Measurements from ENCODE around the gene PSMG4. TPM values are rescaled to one million over a fixed set of nuclear protein-coding genes. Genes with fewer than 3 reads are reported as not detected.

PSMG4 gene
- total and polyA plus RNA-seq, 10 of the 15 experiments (the other 5 are each of a cell fraction or from before 2014, with no cell fraction given) = 7.1 to 62.6 (median 29.8) TPM

DNA sequence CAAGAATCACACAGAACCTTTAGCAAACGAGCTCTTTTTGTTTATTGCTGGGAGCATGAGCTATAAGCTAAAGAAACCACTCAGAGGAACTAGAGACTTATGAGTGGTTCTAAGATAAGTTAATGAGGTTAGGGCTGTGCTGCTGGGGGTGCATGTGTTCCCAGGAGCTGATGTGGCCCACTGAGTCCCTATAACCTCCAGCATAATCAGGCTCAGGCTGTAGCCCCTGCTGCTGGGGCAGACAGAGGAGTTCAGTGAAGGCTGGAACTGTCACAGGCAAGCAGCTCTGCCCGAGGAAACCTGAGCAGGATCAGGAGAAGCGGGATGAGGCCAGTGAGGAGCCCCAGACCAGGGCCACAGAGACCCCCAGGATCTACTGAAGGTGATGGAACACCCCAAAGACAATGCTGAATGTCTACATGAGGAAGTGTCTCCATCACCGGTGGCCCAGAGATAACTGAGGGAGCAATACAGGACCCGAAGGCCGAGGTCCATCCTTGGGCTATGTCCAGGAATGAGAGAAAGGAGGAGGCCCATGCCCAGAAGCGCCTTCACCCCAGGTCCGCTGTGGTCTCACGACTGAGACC, 48.6 kb upstream of the PSMG4 start (continued):
- TF ChIP-seq, protein P1, sequence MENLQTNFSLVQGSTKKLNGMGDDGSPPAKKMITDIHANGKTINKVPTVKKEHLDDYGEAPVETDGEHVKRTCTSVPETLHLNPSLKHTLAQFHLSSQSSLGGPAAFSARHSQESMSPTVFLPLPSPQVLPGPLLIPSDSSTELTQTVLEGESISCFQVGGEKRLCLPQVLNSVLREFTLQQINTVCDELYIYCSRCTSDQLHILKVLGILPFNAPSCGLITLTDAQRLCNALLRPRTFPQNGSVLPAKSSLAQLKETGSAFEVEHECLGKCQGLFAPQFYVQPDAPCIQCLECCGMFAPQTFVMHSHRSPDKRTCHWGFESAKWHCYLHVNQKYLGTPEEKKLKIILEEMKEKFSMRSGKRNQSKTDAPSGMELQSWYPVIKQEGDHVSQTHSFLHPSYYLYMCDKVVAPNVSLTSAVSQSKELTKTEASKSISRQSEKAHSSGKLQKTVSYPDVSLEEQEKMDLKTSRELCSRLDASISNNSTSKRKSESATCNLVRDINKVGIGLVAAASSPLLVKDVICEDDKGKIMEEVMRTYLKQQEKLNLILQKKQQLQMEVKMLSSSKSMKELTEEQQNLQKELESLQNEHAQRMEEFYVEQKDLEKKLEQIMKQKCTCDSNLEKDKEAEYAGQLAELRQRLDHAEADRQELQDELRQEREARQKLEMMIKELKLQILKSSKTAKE (IDR thresholded peaks at IDR 0.05; ENCODE audit: low read depth, poor library complexity, severe bottlenecking) = no peak
- no peak for TF ChIP-seq ZBED1 (IDR thresholded peaks at IDR 0.05; ENCODE audit: borderline replicate concordance)

DNA sequence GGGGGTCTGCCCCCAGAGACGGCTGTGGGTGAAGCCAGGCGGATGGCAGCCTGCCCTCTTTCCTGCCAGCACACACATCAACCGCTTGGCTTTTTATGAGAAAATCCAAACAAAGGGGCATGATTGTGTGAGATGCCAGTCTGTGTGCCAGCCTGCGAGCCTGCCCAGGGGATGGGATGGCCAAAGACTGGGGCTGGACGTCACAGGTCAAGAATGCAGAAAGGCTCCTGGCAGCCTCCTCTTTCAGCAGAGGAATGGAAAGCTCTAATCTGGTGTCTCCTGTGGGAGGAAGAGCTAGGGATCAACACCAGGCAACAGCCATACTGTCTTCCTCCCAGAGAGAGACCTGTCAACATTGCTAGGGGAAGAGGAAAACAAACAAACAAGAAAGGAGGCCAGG, 47.1 kb upstream of the PSMG4 start:
- Histone ChIP-seq H3K36me3 (ENCODE audit: control insufficient read depth in 2 of 2, insufficient read depth in 2 of 2, low read length in 1 of 2) (no peaks in the 10 kb centered on the region), H3K27ac (ENCODE audit: control insufficient read depth, insufficient read depth) (no peak overlapping the region), H4K20me1 (ENCODE audit: control insufficient read depth, insufficient read depth) (no peaks in the 10 kb centered on the region), H3K9ac (ENCODE audit: control insufficient read depth, insufficient read depth, low read length) (no peak overlapping the region), H3K79me2 (ENCODE audit: control insufficient read depth, insufficient read depth, low read length) (no peaks in the 10 kb centered on the region), H3K4me2 (ENCODE audit: control insufficient read depth, insufficient read depth) (no peak overlapping the region), H2AFZ (ENCODE audit: control insufficient read depth, low read depth, low read length) (no peak overlapping the region), H3K9me3 (replicated peaks; ENCODE audit: control insufficient read depth, insufficient read depth, low read length) (no peaks in the 10 kb centered on the region), H3K27me3 (replicated peaks in 1 of 2; ENCODE audit: control insufficient read depth in 2 of 2, insufficient read depth in 2 of 2, low read length in 1 of 2) (no peaks in the 10 kb centered on the region), H3K4me1 (ENCODE audit: control insufficient read depth, insufficient read depth, low read length) (peaks cover 33% of the 10 kb centered on the region), H3K4me3 (no peak overlapping the region)
- intact Hi-C loops (cut with micrococcal nuclease; ENCODE audit: unreplicated experiment) (no loop called here), in situ Hi-C loops (cut with MboI) (no loop called here)
- SMC1A ChIA-PET (ENCODE audit: uncharacterized antibody, unreplicated experiment) = interaction anchor here (0.9 to 3.1 kb wide), 4 partner anchors 16 to 48 kb away, joined by 3 to 10 read pairs (median 6); no protein-coding TSS in a partner anchor
- RAD21 ChIA-PET (ENCODE audit: unreplicated experiment) = interaction anchor here (0.8 to 1.4 kb wide), 2 partner anchors 25 to 40 kb away, joined by 3 to 7 read pairs; no protein-coding TSS in a partner anchor
- FAIRE-seq = no peak
- no TSS peak for BruUV-seq (replicated peaks)
- no peak for DNase-seq (ENCODE audit: low read depth, low spot score)
- 43% methylated on average over 5 of the region's 5 CpGs for WGBS (ENCODE audit: insufficient coverage, insufficient replicate concordance, low lambda C conversion rate, missing lambda C conversion rate)
- CTCF ChIA-PET = interaction anchor here (0.8 to 2.8 kb wide), 3 partner anchors 40 to 87 kb away, joined by 4 to 13 read pairs (median 5); no protein-coding TSS in a partner anchor
- POLR2A ChIA-PET = interaction anchor here (1.1 kb wide), 1 partner anchor 18 kb away, joined by 3 read pairs; no protein-coding TSS in a partner anchor
- TF ChIP-seq BHLHE40 (IDR thresholded peaks at IDR 0.05; ENCODE audit: borderline replicate concordance in 1 of 2, low read depth in 2 of 2, low read length in 1 of 2) (no peak), MTA3 (IDR thresholded peaks at IDR 0.05; ENCODE audit: borderline replicate concordance, low read length) (no peak), STAT1 (conservative IDR thresholded peaks at IDR 0.05) (no peak), ATF7 (IDR thresholded peaks at IDR 0.05; ENCODE audit: low read depth) (no peak), ZNF274 (IDR thresholded peaks at IDR 0.05; ENCODE audit: insufficient read depth, insufficient read length) (no peak)
- TF ChIP-seq, protein P2, sequence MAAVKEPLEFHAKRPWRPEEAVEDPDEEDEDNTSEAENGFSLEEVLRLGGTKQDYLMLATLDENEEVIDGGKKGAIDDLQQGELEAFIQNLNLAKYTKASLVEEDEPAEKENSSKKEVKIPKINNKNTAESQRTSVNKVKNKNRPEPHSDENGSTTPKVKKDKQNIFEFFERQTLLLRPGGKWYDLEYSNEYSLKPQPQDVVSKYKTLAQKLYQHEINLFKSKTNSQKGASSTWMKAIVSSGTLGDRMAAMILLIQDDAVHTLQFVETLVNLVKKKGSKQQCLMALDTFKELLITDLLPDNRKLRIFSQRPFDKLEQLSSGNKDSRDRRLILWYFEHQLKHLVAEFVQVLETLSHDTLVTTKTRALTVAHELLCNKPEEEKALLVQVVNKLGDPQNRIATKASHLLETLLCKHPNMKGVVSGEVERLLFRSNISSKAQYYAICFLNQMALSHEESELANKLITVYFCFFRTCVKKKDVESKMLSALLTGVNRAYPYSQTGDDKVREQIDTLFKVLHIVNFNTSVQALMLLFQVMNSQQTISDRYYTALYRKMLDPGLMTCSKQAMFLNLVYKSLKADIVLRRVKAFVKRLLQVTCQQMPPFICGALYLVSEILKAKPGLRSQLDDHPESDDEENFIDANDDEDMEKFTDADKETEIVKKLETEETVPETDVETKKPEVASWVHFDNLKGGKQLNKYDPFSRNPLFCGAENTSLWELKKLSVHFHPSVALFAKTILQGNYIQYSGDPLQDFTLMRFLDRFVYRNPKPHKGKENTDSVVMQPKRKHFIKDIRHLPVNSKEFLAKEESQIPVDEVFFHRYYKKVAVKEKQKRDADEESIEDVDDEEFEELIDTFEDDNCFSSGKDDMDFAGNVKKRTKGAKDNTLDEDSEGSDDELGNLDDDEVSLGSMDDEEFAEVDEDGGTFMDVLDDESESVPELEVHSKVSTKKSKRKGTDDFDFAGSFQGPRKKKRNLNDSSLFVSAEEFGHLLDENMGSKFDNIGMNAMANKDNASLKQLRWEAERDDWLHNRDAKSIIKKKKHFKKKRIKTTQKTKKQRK (IDR thresholded peaks at IDR 0.05; ENCODE audit: low read depth, low read length) = no peak
- TF ChIP-seq, protein P3, sequence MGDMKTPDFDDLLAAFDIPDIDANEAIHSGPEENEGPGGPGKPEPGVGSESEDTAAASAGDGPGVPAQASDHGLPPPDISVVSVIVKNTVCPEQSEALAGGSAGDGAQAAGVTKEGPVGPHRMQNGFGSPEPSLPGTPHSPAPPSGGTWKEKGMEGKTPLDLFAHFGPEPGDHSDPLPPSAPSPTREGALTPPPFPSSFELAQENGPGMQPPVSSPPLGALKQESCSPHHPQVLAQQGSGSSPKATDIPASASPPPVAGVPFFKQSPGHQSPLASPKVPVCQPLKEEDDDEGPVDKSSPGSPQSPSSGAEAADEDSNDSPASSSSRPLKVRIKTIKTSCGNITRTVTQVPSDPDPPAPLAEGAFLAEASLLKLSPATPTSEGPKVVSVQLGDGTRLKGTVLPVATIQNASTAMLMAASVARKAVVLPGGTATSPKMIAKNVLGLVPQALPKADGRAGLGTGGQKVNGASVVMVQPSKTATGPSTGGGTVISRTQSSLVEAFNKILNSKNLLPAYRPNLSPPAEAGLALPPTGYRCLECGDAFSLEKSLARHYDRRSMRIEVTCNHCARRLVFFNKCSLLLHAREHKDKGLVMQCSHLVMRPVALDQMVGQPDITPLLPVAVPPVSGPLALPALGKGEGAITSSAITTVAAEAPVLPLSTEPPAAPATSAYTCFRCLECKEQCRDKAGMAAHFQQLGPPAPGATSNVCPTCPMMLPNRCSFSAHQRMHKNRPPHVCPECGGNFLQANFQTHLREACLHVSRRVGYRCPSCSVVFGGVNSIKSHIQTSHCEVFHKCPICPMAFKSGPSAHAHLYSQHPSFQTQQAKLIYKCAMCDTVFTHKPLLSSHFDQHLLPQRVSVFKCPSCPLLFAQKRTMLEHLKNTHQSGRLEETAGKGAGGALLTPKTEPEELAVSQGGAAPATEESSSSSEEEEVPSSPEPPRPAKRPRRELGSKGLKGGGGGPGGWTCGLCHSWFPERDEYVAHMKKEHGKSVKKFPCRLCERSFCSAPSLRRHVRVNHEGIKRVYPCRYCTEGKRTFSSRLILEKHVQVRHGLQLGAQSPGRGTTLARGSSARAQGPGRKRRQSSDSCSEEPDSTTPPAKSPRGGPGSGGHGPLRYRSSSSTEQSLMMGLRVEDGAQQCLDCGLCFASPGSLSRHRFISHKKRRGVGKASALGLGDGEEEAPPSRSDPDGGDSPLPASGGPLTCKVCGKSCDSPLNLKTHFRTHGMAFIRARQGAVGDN (IDR thresholded peaks at IDR 0.05) = no peak
- TF ChIP-seq, protein P4, sequence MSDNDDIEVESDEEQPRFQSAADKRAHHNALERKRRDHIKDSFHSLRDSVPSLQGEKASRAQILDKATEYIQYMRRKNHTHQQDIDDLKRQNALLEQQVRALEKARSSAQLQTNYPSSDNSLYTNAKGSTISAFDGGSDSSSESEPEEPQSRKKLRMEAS (IDR thresholded peaks at IDR 0.05; ENCODE audit: low read depth, low read length) = no peak
- no peak for ATAC-seq

Measured in GM12878 (cell line).